Sigmoid colon (tissue), 3 donors: ENCODE results near the gene PLXNB1.

Experiments
- POLR2A ChIP-seq, 2 donors: fragments of 450-650 bp; IDR thresholded peaks; one replicate each; pipeline ENCODE4 v1.6.1; 2016; ENCODE audit warnings: antibody characterized with exemption in 2 of 2, mild to moderate bottlenecking in 2 of 2, moderate library complexity in 2 of 2
- TF ChIP-seq, protein P1 (sequence below), 4 experiments: fragments of 450-650 bp in 3 of 4; fragments of 200-600 bp in 1 of 4; IDR thresholded peaks; one replicate each; pipeline ENCODE4 v1.5.1; 2016 to 2019; ENCODE audit warnings: antibody characterized with exemption in 4 of 4, mild to moderate bottlenecking in 3 of 4, moderate library complexity in 2 of 4

DNA sequence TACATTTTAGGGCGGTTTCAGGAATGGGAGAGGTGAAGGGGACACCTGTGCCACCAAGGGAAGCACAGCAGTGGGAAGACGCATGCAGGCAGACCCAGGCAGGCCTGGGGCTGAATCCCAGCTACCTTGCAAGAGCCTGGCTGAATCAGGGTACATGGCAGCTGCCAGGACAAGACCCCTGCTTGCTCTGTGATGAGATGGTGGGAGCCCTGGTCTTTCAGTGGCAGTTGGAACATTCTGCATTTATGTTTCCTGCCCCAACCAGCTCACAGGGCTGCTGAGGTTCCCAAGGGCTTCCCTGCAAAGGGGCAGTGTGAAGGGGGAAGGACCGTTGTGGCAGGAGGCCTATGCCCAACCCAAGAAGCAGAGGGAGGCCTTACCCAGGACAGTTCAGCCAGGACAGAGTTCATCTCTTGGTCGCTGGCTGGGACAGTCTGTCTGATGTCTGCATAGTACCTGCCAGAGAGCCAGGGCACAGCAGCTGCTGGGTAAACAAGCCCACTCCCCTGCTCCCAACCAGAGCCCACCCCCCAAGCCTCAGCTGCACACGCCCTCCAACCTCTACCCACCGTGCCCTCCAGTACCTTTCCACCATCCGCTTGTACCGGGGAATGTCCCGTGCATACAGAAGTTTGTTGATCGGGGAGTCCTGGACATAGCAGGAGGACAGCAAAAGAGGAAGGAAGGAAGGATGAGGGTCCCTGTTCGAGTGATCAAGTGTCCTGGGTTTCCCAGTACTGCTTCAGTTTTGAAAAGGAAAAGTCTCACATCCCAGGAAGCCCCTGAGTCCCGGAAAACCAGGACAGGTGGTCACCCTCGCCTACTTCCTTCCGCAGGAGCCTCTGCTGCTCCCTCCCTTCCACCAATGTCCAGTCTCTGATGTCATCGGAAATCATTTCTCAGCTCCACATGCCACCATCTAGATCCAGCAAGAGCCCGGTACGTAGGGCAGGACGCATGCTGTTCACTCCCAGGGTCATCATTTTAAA lies 23.1 kb downstream of the PLXNB1 start:
- TF ChIP-seq, protein P1, sequence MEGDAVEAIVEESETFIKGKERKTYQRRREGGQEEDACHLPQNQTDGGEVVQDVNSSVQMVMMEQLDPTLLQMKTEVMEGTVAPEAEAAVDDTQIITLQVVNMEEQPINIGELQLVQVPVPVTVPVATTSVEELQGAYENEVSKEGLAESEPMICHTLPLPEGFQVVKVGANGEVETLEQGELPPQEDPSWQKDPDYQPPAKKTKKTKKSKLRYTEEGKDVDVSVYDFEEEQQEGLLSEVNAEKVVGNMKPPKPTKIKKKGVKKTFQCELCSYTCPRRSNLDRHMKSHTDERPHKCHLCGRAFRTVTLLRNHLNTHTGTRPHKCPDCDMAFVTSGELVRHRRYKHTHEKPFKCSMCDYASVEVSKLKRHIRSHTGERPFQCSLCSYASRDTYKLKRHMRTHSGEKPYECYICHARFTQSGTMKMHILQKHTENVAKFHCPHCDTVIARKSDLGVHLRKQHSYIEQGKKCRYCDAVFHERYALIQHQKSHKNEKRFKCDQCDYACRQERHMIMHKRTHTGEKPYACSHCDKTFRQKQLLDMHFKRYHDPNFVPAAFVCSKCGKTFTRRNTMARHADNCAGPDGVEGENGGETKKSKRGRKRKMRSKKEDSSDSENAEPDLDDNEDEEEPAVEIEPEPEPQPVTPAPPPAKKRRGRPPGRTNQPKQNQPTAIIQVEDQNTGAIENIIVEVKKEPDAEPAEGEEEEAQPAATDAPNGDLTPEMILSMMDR (IDR thresholded peaks at IDR 0.05), result no peak
- no peak for TF ChIP-seq POLR2A (IDR thresholded peaks at IDR 0.05)
